IPS DF 19.7 (cell line): Measurements from ENCODE around the gene LRRC4C.
"Not testable (repeated sequence)": the region's sequence is repeated elsewhere in the genome, so short reads cannot be mapped to it uniquely, and the experiment has no call there.

Experiments used
- DNase-seq: peaks from one replicate; pipeline ENCODE4 v3.0.0-alpha.2; 2013; ENCODE audit warnings: low read depth, low spot score

The LRRC4C gene

DNA sequence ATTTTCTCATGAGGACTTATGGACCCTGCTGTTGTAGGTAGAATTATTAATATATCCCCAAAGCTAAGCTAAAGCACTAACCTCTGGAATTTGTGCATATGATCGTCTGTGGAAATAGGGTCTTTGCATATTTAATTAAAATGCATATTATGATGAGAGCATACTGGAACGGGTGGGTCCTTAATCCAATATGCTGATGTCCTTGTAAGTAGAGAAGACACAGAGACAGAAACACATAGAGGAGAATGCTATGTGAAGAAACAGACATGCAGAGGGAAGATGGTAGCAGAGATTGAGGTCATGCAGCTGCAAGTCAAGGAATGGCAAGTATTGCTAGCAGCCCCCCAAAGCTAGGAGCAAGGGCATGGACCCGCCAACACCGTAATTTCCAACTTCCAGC lies 439.2 kb downstream of the LRRC4C start:
- no peak for DNase-seq

DNA sequence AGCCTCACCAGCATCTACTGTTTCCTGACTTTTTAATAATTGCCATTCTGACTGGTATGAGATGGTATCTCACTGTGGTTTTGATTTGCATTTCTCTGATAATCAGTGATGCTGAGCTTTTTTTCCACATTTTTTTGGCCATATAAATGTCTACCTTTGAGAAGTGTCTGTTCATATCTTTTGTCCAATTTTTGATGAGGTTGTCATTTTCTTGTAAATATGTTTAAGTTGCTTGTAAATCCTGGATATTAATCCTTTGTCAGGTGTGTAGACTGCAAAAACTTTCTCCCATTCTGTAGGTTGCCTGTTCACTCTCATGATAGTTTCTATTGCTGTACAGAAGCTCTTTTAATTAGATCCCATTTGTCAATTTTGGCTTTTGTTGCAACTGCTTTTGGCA lies 439.8 kb downstream of the LRRC4C start:
- not testable (repeated sequence) for DNase-seq

DNA sequence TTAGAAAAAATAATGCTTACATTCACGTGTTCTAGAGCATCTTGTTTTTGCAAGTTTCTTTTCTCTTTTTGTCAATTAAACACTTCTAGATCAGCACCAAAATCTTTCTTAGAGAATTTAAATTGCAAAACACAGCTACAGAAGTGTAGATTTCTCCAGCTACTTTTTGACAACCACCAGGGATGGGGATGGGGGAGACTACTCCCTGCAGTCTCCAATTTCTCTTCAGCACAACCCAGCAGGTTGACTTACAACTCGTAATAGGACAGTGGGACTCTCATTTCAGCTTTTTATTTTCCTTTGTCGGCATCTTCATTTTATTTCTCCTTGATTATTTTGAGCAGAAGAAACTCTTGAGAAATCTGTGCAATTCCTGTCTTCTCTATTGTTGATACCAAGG lies 441.2 kb downstream of the LRRC4C start:
- DNase-seq = peak; percentile 7

DNA sequence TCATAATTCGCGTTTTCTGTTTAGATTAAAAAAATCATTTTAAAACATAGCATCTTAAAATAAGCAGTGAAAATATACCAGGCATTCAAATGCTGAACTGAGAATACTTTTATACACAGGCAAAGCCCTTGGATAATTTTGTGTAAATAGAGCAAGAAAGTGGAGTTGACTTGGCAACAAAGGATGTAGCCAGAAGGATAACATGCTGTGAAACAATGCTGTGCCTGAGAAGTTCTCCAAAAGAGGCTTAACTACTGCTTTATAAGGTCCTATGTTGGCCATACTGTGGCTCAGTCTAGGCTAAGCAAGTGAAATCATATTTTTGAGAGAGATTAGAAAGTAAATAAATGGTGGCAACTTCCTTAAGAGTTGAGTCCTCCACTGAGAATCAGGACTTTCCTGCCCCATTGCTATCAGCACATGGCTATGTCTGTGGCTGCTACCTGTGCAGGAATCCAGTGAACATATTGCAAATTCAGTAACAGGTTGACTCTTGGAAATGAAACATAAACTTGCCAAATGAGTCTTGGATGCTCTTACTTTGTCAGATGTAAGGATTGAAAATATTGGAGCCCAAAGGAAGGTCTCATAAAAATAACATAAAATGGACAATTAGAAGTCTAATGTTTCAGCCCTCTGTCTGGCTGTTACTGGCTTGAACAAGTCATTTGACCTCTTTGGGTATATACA lies 448.9 kb downstream of the LRRC4C start:
- no peak for DNase-seq

GRCh38 chr11:41005986-41006385 lies 453.5 kb downstream of the LRRC4C start:
- no peak for DNase-seq

DNA sequence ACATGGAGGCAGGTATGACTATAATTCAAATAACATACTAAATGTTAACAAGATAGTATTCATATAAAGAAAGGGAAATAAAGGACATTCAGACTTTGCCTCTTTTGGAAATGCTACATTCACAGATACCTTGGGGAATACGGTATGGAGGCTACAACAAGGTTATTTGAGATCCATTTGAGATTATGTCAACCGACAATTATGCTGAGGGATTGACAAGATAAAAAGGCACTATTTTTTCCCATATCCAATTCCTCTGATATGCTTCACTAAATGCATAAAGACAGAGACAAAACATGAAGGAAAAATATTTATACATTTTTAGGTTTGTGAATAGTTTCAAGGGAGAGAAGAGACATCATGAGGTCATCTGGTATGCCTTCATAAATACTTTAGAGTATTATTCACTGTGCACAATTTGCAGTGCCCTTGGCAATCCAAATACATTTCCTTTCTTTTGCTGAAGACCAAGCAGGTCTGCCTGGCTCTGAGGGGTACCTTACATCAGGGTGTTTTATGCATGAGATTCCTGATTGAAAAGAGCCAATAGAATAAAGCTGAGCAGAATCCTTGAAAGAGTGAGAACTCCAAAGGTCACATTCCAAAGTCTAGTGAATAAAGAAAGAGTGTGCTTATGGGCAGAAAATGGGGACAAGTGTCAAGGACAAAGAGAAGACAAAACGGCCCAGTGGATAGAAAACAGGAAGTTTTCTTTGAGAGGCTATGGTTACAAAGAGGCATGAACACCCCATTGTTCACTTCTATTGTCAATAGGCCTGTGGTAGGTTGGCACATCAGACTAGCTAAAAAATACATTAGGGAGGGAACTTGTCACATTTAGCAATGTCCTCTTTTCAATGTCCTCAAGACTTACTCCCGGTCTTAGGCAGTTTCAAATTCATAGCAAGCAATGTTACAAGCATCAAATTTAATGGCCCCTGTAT lies 455.8 kb downstream of the LRRC4C start:
- no peak for DNase-seq

DNA sequence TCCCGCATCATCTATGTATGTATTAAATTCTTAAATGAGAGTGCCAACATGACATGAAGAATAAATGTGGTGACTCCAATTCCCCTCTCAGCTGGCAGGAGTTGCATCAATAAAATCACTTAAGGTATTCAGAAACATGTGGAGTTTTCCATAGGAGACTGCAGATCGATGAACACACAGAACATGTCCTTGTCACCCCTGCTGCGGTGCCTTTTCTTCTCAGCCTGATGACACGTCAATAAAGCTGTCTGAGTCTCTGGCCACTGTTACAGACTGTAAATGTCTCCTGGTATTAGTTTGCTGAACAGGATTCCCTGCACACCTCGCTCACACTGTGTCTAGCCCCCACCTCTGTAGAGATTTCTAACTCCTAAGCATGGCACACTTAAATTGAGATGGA lies 460.5 kb downstream of the LRRC4C start:
- no peak for DNase-seq

- no peak for DNase-seq
Observed at GRCh38 chr11:40987776-40988435, 471.5 kb downstream of the LRRC4C start.

DNA sequence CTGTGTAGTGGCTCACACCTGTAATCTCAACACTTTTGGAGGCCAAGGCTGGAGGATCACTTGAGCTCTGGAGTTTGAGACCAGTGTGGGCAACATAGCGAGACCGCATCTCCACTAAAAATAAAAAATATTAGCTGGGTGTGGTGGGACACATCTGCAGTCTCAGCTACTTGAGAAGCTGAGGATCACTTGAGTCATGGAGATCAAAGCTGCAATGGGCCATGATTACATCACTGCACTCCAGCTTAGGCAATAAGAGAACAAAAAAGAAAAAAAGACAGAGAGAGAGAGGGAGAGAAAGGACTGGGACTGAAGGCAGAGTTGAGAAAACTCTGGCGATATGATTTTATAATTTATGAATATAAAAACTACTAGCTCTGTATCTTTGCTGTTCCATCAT lies 473.1 kb downstream of the LRRC4C start:
- DNase-seq = no peak

GRCh38 chr11:40975076-40975475 lies 484.4 kb downstream of the LRRC4C start:
- no peak for DNase-seq

- no peak for DNase-seq
Observed at GRCh38 chr11:40974186-40974795, 485.2 kb downstream of the LRRC4C start.

DNA sequence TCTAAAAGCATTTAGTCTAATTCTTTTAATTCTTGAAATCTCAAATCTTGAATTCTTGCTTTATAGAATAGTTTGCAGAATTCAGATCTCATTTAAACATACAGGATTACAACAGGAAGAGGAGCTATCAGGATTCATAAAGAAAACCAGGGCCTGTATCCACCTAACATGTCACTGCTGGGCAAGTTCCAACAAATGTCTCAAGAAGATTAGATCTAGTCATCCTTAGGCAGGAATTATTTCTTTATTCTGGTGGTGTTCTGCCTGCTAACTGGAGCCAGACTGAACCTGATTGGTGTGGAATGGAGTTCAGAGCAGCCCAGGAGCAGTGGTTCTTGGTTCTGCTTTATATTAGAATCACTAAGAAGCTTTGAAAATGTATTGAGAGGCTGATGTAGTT lies 500.7 kb downstream of the LRRC4C start:
- DNase-seq = no peak

DNA sequence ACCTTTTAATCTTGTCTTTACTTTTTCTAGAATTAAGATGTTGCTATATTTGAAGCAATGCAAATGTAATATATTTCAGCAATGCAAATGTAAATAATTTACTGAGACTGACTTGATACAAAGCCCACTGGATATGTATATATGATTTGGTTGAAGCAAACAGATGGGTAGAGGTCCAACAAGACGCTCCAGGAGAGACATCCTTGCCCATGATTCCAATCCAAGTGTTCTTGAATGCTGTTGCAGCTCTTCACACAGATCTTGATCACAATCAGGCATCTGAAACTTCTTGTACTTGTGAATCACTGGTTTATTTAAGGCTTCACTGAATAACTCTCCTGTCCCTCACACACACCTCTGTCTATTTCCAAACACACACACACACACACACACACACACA lies 507.0 kb downstream of the LRRC4C start:
- no peak for DNase-seq

DNA sequence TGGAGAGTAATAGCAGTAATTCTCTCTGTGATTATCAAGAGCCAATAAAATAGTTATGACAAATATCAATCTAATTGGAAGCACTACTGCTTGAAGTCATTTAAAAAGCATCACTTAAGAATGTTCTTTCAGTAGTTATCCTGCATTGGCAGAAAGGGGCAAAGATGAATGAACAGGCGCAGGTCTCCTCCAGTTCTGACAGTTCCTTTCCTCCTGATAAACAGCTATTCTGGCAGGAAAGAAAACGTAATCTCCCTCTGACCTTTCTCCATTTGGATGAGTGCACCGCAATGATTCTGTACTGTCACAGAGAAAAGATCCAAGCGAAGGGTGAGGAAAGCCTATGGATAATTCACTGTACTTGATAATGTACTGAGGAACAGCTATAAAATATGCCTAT lies 521.5 kb downstream of the LRRC4C start:
- no peak for DNase-seq

GRCh38 chr11:40924915-40925314 lies 534.5 kb downstream of the LRRC4C start:
- no peak for DNase-seq

DNA sequence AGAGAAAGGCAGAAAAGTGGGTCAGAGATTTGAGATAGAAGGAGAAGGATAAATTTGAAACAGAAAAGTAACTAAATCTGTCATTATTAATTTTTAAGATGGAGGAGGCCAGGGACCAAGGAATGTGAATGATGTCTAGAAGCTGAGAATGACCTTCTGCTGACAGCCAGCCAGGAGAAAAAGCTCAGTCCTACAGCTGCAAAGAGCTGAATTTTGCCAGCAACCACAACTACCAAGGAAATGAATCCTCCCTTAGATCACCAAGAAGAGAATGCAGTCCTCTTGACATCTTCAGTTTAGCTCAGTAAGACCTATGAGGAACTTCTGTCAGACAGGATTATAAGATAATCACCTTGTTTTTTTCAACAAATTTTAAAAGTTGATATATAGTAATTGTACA lies 538.2 kb downstream of the LRRC4C start:
- DNase-seq = no peak

DNA sequence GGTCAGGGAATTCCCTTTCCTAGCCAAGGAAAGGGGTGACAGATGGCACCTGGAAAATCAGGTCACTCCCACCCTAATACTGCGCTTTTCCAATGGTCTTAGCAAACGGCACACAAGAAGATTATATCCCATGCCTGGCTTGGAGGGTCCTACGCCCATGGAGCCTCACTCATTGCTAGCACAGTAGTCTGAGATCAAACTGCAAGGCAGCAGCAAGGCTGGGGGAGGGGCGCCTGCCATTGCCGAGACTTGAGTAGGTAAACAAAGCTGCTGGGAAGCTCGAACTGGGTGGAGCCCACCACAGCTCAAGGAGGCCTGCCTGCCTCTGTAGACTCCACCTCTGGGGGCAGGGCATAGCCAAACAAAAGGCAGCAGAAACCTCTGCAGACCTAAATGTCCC lies 548.7 kb downstream of the LRRC4C start:
- not testable (repeated sequence) for DNase-seq

DNA sequence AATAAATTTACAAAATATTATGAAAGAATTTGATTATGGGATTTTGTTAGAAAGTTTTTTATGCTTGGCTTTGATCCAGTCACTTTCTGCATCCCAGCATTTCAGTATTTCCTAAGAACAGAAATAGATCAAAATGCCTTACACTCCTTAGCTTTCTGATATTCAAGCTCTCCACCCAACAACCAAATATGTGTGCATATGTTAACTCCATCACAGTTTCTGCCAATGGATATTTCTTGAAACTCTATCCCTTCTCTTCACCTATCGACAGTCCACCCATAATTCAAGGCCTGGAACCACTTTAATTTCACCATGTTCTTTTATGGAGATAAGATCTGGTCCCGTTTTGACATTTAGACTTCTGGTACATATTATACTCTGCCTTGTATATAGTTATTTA lies 565.0 kb downstream of the LRRC4C start:
- DNase-seq = no peak

DNA sequence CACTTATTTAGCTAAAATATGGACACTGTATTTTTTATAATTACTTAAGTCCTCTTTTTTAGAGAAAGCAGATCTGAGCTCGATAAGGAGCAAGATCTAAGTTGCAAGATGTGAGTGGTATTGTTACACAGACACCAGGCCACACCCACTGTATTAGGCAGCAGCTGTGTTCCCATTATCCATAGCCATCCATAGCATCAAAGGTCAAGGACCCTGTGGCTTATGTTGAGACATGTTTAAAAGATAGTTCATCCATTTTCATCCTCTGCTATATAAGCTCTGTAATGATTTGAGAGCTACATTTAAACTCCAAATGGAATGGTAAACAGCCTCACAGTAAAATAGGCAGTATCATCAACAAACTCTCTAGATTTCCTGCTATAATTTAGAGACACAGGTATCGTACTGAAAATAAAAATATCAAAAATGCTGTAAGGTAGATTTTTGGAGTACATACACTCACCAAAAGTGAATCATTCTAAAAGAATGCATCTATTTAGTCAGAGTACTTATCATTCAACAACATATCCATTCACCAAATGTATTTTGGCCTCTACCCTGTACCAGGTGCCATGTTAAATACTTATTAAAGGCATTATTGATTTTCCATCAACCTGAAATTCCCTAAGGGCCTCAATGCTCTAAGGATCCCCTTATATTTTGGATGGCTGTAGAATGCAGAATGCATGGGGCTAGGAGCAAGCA lies 574.0 kb downstream of the LRRC4C start:
- no peak for DNase-seq

DNA sequence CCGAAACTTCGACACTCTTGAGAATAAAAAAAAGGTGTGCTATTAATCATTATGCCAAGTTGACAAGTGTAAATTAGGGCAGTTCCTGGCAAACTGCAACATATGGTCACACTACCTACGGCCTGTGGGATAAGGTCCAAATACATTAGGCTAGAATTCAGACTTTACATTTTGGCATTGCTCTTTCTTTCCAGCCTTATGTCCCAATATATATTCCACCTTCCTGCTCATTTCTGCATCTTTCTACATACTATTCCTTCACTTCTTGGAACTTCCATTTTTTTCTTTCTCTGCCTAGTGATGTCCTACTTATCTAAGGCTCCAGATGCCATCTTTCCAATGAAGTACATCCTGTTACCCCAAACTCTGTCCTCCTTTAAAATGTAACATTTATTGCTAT lies 577.2 kb downstream of the LRRC4C start:
- no peak for DNase-seq

DNA sequence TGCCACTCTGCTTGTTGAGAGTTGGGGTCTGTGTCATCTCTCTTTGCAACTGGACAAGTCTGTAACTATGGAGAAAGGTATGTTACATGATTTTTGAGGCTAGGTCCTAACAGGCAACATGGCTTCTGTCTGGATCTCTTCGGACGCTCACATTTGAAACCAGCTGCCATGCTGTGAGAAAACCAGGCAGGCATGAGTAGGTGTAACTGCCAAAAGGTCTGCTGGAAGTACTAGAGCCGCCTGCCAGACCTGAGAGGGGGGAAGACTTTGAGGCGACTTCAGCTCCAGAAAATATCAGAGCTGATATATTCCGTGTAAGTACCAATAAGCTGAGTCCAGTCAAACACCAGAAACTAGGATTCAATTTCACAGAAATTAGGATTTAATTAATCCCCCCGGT lies 579.5 kb downstream of the LRRC4C start:
- DNase-seq = no peak
